HUDEP-2 (cell line): ENCODE results near the gene UBQLN4.

ENCODE experiments used
- DNase-seq, 76 experiments: peaks; one replicate each; lab custom pipeline; 2025; ENCODE audit not compliant: unreplicated experiment in 76 of 76; lab: John Stamatoyannopoulos, UW

Gene UBQLN4

DNA sequence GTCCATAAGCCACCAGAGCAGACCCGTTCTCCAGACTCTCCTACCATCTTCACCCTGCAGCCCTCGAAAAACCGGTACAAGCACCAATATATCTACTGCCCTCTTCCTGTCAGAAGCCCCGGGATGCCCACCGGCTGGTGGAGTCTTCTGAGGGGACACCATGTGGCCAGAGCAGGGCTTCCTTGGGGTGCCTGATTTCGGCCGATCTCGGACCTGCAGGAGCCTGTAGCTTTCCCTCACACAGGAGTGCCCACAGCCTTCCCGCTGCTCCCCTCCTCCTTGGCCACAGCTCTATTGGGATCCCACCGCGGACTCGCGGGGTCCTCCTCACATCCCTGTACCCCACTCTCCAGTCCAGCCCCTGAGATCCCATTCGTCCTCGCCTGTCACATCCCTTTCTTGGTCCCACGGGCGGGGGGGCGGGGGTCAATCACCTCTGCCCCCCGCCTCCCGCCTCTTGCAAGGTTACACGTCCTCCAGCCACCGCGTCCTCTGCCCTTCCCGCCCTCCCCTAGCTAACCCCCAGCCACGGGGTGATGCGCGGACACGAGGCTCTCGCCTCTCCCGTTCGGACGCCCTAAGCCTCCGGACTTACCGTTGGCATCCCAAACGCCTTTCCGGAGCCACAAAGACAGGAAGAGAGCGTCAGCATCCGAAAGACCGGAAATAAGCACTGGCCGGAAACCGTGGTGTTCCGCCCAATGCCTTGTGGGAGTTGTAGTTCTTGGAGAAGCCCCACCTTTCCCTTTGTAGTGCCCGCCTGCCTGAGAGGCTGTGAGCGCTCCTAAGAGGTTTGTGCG, 33.1 kb downstream of the UBQLN4 start, which contains the start of gene SSR2:
Gene SSR2 (minus strand): TSS at position 659 of the 800 bp plus-strand sequence. CDS start 784 bp downstream, outside the sequence.
- DNase-seq: peak in 73 of 76 experiments; percentile 13 to 91 (median 77)

GRCh38 chr1:156019946-156020292, 33.7 kb downstream of the UBQLN4 start:
- DNase-seq: no peak

DNA sequence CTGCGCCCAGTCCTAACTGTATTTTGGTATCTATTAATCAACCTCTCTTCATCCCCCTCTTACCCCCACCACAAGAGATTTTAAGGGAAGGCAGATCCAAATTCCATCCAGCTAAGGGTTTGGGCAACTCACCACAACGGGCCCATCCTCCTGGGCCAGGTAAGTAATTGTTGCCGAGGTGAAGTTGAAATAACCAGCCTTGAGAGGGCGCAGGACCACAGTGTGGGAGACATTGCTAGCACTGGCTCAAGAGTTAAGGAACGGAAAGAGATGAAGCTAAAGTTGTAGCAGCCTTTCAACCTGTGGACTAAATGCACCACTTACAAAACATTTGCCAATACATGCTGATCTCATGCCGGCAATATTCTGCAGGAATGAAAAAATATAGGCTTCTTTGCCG, 38.8 kb downstream of the UBQLN4 start:
- no peak for DNase-seq

- no peak for DNase-seq
Observed at GRCh38 chr1:156012051-156012817, 41.4 kb downstream of the UBQLN4 start.

DNA sequence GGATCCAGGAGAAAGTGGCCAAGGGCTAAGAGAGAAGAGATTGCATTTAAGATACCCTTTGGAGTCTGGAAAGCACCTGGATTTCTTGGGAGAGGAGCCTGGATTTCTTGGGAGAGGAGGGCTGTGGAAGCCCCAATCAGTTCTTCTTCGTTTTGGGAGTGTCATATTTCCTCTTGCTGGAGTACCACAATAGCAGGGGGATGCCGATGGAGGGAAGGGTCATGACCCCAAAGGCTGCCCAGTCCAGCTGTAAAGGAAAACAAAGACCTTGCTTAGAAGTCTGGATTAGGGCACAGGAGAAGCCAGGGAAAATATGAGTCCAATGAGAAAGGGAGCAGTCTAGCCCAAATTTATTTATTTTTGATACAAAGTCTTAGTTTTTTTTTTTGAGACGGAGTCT, 44.2 kb downstream of the UBQLN4 start:
- no peak for DNase-seq

DNA sequence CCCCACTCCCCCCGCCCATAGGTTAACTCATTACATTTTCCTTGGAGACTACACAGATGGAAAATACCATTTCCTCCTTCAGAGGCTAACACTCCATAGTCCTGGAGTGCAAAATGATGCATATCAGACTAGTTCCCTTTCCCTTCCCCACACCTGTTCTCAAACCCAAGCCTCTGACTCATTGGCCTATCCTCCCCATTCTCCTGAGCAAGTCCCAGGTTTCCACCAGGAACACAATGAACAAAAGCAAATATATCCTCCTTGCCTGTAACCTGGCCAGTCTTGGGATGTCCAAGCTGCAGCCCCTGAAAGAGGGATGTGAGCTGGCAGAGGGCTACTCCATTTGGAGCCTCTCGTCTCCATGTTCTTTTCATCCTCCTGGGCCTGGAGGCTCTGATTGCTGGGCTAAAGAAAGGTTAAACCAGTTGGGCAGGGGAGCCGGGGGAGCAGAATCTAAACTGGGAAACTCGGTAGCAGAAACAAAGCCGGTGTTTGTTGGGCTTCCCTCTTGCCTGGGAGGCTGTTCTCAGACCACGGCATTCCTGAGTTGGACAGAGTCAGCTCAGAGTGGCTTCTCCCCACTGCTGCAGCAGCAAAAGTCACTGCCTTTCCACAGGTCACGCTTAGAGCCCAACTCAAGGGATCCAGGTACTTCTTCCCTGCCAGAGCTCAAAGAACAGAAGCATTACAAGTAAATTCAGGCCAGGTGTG, 46.8 kb downstream of the UBQLN4 start:
- no peak for DNase-seq

GRCh38 chr1:156004843-156005584, 48.6 kb downstream of the UBQLN4 start:
- no peak for DNase-seq

DNA sequence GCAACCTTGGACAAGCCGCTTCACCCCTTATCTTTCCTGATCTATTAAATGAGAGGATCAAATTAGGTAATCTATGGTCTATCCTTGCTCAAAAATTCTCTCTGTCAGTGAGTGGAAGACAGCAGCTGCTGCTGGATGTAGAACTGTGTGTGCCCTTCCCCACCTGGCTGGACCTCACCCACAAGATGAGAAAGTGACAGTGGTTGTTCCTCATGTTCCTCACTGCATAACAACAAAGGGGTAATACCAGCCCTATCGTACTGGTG, 49.7 kb downstream of the UBQLN4 start:
- DNase-seq: no peak

- DNase-seq: no peak
Observed at GRCh38 chr1:156002188-156002911, 51.2 kb downstream of the UBQLN4 start.

DNA sequence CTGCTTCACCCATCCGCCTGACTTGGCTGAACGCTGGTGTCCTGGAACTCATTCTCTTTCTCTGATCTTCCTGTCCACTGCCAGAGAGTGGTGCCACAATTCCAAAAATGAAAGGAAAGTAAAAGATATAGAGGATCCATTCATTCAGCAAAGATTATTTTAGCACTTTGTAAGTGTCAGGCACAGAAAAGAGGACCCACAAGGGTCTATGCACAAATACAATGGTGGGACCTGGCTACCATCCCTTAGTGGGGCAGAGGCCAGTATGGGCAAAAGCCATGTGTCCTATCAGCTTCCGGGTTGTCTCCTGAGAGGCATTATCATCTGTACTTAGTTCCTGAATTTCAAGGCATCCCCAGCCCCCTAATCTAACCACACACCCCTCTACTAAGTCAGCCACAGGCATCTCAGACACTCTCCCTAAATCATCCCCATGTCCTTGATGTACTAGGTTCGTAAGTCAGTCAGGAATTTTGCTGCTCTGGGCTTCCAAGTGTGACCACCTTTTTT, 51.9 kb downstream of the UBQLN4 start:
- DNase-seq: peak in 1 of 76 experiments; percentile 6

- DNase-seq: no peak
Observed at GRCh38 chr1:156001021-156001661, 52.5 kb downstream of the UBQLN4 start.

DNA sequence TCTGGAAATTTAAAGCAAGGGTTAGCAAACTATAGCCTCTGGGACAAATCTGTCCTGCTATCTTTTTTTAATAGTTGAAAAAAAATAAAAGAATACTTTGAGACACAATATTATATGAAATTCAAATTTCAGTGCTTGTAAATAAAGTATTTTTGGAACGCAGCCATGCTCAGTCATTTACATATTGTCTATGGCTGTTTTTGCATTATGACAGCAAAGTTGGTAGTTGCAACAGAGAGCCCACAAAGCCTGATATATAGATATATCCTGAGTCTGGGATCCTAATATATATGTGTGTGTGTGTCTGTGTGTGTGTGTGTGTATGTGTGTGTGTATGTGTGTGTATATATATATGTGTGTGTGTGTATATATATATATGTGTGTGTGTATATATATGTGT, 53.6 kb downstream of the UBQLN4 start:
- DNase-seq: no peak

GRCh38 chr1:155996166-155996565, 57.4 kb downstream of the UBQLN4 start:
- no peak for DNase-seq

- no peak for DNase-seq
Observed at GRCh38 chr1:155993595-155993994, 60.0 kb downstream of the UBQLN4 start.

DNA sequence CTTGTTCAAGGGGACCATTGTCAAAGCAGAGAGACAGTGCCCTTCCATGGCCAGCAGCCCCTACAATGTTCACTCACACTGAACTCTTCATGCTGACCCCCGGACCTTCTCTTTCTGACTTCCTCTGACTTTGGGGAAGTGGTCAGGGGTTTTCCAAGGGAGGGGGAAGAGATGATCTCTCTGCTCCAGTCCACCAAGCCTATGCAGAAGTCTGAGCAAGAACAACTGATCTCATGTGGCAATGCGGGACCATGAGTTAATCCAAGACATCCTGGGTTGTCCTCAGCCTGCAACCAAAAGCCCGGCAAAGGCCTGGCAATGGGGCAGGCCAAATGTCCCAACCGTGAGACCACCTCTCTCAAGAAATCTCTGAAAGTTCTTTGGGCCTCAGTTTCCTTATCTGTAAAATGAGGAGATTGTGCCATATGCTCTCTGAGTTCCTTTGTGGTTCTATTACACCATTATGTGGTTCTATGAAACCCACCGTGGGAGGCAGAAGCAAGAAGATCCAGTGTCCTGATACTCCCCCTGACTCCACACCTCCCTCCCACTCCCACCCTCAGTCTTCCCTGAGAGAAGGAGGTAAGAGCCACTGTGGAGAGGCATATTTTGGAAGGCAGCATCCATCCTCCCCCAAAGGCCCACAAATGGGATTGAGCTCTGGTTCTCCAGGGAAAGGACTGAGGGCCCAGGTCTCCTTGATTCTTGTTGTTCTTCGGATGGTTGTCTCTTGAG, 63.4 kb downstream of the UBQLN4 start:
- DNase-seq: no peak

DNA sequence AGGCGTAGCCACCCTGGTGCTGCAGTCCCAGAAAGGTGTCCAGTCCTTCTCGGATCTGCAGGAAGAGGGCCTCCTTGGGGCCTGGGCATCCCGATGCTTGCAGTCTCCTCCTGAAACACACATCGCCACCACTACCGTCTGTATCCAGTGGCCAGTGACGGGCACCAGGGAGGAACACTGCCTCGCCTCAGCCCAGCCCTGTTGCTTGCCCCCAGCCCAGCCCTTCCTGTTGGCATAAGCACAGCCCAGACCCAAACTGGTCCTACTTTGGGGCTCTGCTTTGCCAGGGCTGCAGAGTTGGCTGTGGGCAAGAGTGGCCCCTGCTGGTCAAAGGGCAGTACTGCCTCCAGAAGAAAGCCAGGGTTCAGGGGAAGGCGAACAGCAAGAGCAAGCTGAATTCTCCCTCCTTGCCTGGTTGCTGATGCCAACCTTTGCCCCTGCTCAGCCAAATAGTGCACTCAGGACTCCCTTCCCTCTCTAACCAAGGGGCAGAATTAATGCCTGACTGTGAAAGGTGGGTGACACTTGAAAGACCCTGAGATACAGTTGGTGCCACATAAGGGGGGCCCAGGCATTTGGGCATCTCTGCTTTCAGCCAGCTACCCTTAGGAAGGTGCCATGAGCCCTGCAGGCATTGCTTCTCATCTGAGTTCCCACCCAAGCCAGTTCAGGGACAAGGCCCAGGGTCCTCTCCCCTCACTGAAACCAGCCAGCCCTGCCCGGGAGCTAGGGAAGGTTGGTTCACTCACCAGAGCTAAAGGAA, 64.2 kb downstream of the UBQLN4 start:
- DNase-seq: peak in 65 of 76 experiments; percentile 8 to 83 (median 55)
